Trophoblast cell (in vitro differentiated cells and primary cell): ENCODE results near the gene MYH15.

ENCODE experiments used
- DNase-seq, 2 donors: peaks; one replicate each; pipeline ENCODE4 v3.0.0-alpha.2; 2016
- H2AFZ ChIP-seq: 2 replicates; pipeline ENCODE4 v1.6.1; 2013; ENCODE audit warnings: low read length, moderate library complexity, mild to moderate bottlenecking; ENCODE audit not compliant: insufficient read depth, poor library complexity
- H2AK5ac ChIP-seq: 2 replicates; pipeline ENCODE4 v1.6.1; 2013; ENCODE audit warnings: mild to moderate bottlenecking, low read length
- H2BK120ac ChIP-seq: 2 replicates; pipeline ENCODE4 v1.6.1; 2013; ENCODE audit warnings: low read length, mild to moderate bottlenecking, moderate library complexity; ENCODE audit not compliant: insufficient read depth, poor library complexity
- H2BK12ac ChIP-seq: 2 replicates; pipeline ENCODE4 v1.6.1; 2013; ENCODE audit warnings: mild to moderate bottlenecking, low read length, moderate library complexity
- H2BK5ac ChIP-seq: 2 replicates; pipeline ENCODE4 v1.6.1; 2013; ENCODE audit warnings: low read length, low read depth, moderate library complexity, mild to moderate bottlenecking; ENCODE audit not compliant: poor library complexity
- H3K14ac ChIP-seq: 2 replicates; pipeline ENCODE4 v1.6.1; 2013; ENCODE audit warnings: mild to moderate bottlenecking, low read length
- H3K18ac ChIP-seq: 2 replicates; pipeline ENCODE4 v1.6.1; 2013; ENCODE audit warnings: mild to moderate bottlenecking, low read length
- H3K23ac ChIP-seq: 2 replicates; pipeline ENCODE4 v1.6.1; 2013; ENCODE audit warnings: low read length
- H3K27ac ChIP-seq: 2 replicates; pipeline ENCODE4 v1.5.1; 2013; ENCODE audit warnings: low read depth, mild to moderate bottlenecking, inconsistent platforms, low read length, moderate library complexity
- H3K27me3 ChIP-seq: 2 replicates; pipeline ENCODE4 v1.6.1; 2013; ENCODE audit warnings: inconsistent platforms, mild to moderate bottlenecking, low read length, moderate library complexity; ENCODE audit not compliant: insufficient read depth
- H3K36me3 ChIP-seq, 2 experiments: 1 replicate in 1 of 2; 2 replicates in 1 of 2; pipeline ENCODE4 v1.6.1; 2013; ENCODE audit warnings: low read length in 2 of 2, mild to moderate bottlenecking in 2 of 2, moderate library complexity in 1 of 2; ENCODE audit not compliant: insufficient read depth in 2 of 2, control insufficient read depth in 1 of 2
- H3K4ac ChIP-seq: 2 replicates; pipeline ENCODE4 v1.6.1; 2013; ENCODE audit warnings: low read depth, mild to moderate bottlenecking, low read length, moderate library complexity
- H3K4me1 ChIP-seq, 2 experiments: 1 replicate in 1 of 2; 2 replicates in 1 of 2; pipeline ENCODE4 v1.6.1; 2013; ENCODE audit warnings: low read length in 2 of 2, mild to moderate bottlenecking in 2 of 2, moderate library complexity in 1 of 2; ENCODE audit not compliant: insufficient read depth in 2 of 2, control insufficient read depth in 1 of 2
- H3K4me2 ChIP-seq: 2 replicates; pipeline ENCODE4 v1.6.1; 2013; ENCODE audit warnings: inconsistent platforms, mild to moderate bottlenecking, low read length, moderate library complexity
- H3K4me3 ChIP-seq: 2 replicates; pipeline ENCODE4 v1.5.1; 2013; ENCODE audit warnings: mild to moderate bottlenecking, low read depth, low read length, inconsistent platforms
- H3K79me1 ChIP-seq: one replicate; pipeline ENCODE4 v1.6.1; 2013; ENCODE audit warnings: low read length
- H3K79me2 ChIP-seq: 2 replicates; pipeline ENCODE4 v1.6.1; 2013; ENCODE audit warnings: low read length, mild to moderate bottlenecking; ENCODE audit not compliant: control insufficient read depth, insufficient read depth, poor library complexity
- H3K9ac ChIP-seq: 2 replicates; pipeline ENCODE4 v1.6.1; 2013; ENCODE audit warnings: mild to moderate bottlenecking, low read length
- H3K9me3 ChIP-seq: 2 replicates; pipeline ENCODE4 v1.6.1; 2013; ENCODE audit warnings: low read depth, mild to moderate bottlenecking, control low read depth, inconsistent platforms, low read length; ENCODE audit not compliant: insufficient read depth
- H4K12ac ChIP-seq: 2 replicates; pipeline ENCODE4 v1.6.1; 2013; ENCODE audit warnings: low read depth, mild to moderate bottlenecking, low read length, moderate library complexity
- H4K8ac ChIP-seq: 2 replicates; pipeline ENCODE4 v1.6.1; 2013; ENCODE audit warnings: low read depth, mild to moderate bottlenecking, low read length, moderate library complexity
- H4K91ac ChIP-seq: one replicate; pipeline ENCODE4 v1.6.1; 2013; ENCODE audit warnings: low read depth, mild to moderate bottlenecking, low read length, moderate library complexity
- WGBS: extraction: QIAGEN DNeasy Blood & Tissue Kit; methylation state at CpG from one replicate; pipeline ENCODE4 v1.1.7; 2013; ENCODE audit warnings: missing lambda C conversion rate; ENCODE audit not compliant: insufficient read length, insufficient coverage; ENCODE audit errors: extremely low coverage; 5-methylcytosine and 5-hydroxymethylcytosine counted together

MYH15 gene

GRCh38 chr3:108346301-108347227 lies 163.8 kb downstream of the MYH15 start:
- H2AK5ac ChIP-seq: no peak overlapping the region
- no peaks in the 10 kb centered on the region for H3K79me2 ChIP-seq
- no peak overlapping the region for H3K27ac ChIP-seq
- no peaks in the 10 kb centered on the region for H3K9me3 ChIP-seq
- H4K8ac ChIP-seq: no peak overlapping the region
- peaks cover 5 to 9% of the 10 kb centered on the region in 2 experiments for H3K4me1 ChIP-seq
- no peak overlapping the region for H3K14ac ChIP-seq
- no peak overlapping the region for H3K4ac ChIP-seq
- no peak overlapping the region for H3K4me3 ChIP-seq
- no peaks in the 10 kb centered on the region for H3K36me3 ChIP-seq
- no peak overlapping the region for H2BK12ac ChIP-seq
- H4K12ac ChIP-seq: no peak overlapping the region
- DNase-seq: peak in 1 of 2 donors; percentile 70
- no CpG with 5 or more reads among the region's 5 CpGs for WGBS
- no peak overlapping the region for H3K23ac ChIP-seq
- no peaks in the 10 kb centered on the region for H3K27me3 ChIP-seq
- H4K91ac ChIP-seq: no peak overlapping the region
- H2BK5ac ChIP-seq: no peak overlapping the region
- no peak overlapping the region for H2AFZ ChIP-seq
- peaks cover 5% of the 10 kb centered on the region for H3K79me1 ChIP-seq
- no peak overlapping the region for H3K4me2 ChIP-seq
- no peak overlapping the region for H2BK120ac ChIP-seq
- H3K18ac ChIP-seq: no peak overlapping the region
- H3K9ac ChIP-seq: no peak overlapping the region

GRCh38 chr3:108345492-108346205 lies 164.7 kb downstream of the MYH15 start:
- H2AFZ ChIP-seq: no peak overlapping the region
- H4K8ac ChIP-seq: no peak overlapping the region
- no peak overlapping the region for H2AK5ac ChIP-seq
- H3K79me2 ChIP-seq: no peaks in the 10 kb centered on the region
- WGBS: no CpG with 5 or more reads among the region's 6 CpGs
- peak in 1 of 2 donors; percentile 50 for DNase-seq
- H3K18ac ChIP-seq: no peak overlapping the region
- H3K79me1 ChIP-seq: peaks cover 5% of the 10 kb centered on the region
- H3K23ac ChIP-seq: no peak overlapping the region
- H2BK5ac ChIP-seq: no peak overlapping the region
- H3K27ac ChIP-seq: no peak overlapping the region
- no peaks in the 10 kb centered on the region for H3K9me3 ChIP-seq
- no peak overlapping the region for H2BK120ac ChIP-seq
- peak overlapping the region; percentile 18 for H2BK12ac ChIP-seq
- H3K9ac ChIP-seq: no peak overlapping the region
- H3K4me1 ChIP-seq: peaks cover 5 to 9% of the 10 kb centered on the region in 2 experiments
- no peak overlapping the region for H3K4me2 ChIP-seq
- no peaks in the 10 kb centered on the region for H3K27me3 ChIP-seq
- no peak overlapping the region for H4K12ac ChIP-seq
- no peak overlapping the region for H4K91ac ChIP-seq
- no peak overlapping the region for H3K4ac ChIP-seq
- H3K14ac ChIP-seq: no peak overlapping the region
- no peaks in the 10 kb centered on the region for H3K36me3 ChIP-seq
- H3K4me3 ChIP-seq: no peak overlapping the region

- Histone ChIP-seq H3K9ac (no peak overlapping the region), H3K79me1 (peaks cover 5% of the 10 kb centered on the region), H3K27me3 (no peaks in the 10 kb centered on the region), H2BK5ac (no peak overlapping the region), H3K36me3 (no peaks in the 10 kb centered on the region), H3K4ac (no peak overlapping the region), H3K79me2 (no peaks in the 10 kb centered on the region), H3K23ac (no peak overlapping the region), H2AK5ac (no peak overlapping the region), H3K27ac (no peak overlapping the region), H2BK12ac (no peak overlapping the region), H4K91ac (no peak overlapping the region), H4K8ac (no peak overlapping the region), H3K4me3 (no peak overlapping the region), H2BK120ac (no peak overlapping the region), H3K4me2 (no peak overlapping the region), H3K9me3 (no peaks in the 10 kb centered on the region), H3K14ac (no peak overlapping the region), H2AFZ (no peak overlapping the region), H4K12ac (no peak overlapping the region), H3K18ac (no peak overlapping the region), H3K4me1 (peaks cover 5 to 9% of the 10 kb centered on the region in 2 experiments)
- no CpG with 5 or more reads among the region's 4 CpGs for WGBS
- DNase-seq: no peak
Measured at GRCh38 chr3:108343491-108343890, 166.9 kb downstream of the MYH15 start.

- Histone ChIP-seq H3K9ac (no peak overlapping the region), H4K12ac (no peak overlapping the region), H3K27ac (no peak overlapping the region), H2BK12ac (no peak overlapping the region), H4K91ac (no peak overlapping the region), H3K27me3 (no peaks in the 10 kb centered on the region), H2BK120ac (no peak overlapping the region), H3K4ac (no peak overlapping the region), H3K9me3 (no peaks in the 10 kb centered on the region), H3K4me1 (peaks cover 5 to 9% of the 10 kb centered on the region in 2 experiments), H2AK5ac (no peak overlapping the region), H2AFZ (no peak overlapping the region), H3K4me3 (no peak overlapping the region), H3K36me3 (no peaks in the 10 kb centered on the region), H3K4me2 (no peak overlapping the region), H3K79me2 (no peaks in the 10 kb centered on the region), H4K8ac (no peak overlapping the region), H3K18ac (no peak overlapping the region), H3K14ac (no peak overlapping the region), H3K79me1 (peaks cover 5% of the 10 kb centered on the region), H2BK5ac (no peak overlapping the region), H3K23ac (no peak overlapping the region)
- DNase-seq: no peak
- no CpG with 5 or more reads among the region's 4 CpGs for WGBS
Measured at GRCh38 chr3:108342837-108343486, 167.4 kb downstream of the MYH15 start.
